Smooth muscle cell of the brain vasculature (primary cell): ENCODE results near the gene MYH6.
A peak's percentile ranks its signal among the peaks of the same experiment; 100 is the strongest.

Experiments
- DNase-seq: peaks from one replicate; pipeline ENCODE4 v3.0.0-alpha.2; 2012; ENCODE audit warnings: low read depth, low spot score

Gene MYH6

DNA sequence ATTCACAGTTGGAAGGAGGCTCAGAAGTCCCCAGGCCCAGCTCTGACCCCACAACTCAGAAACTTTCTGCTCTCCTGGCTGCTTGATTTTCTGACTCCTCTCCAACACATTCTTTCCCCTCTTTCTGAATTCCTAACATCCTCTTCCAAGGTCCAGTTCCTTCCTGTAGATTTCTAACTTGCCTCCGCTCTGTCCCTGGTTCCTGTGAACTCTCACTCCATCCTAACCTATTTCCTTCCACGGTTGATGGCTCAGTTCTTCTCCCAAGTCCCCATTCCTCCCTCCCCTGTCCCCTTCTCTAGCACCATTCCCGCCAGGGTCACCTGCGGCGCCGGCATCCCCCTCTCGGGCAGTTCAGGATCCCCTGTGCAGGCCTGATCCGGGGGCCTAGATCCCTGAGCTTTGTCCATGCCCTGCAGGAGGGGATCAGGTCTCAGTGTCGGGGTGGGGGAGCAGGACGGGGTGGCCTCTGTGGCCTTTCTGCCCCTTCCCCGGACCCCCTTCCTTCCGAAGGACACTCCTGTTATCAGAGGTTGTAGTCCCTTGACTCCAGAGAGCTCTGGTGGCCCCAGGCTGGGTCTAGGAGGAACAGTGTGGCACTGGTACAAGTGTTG lies 49.4 kb downstream of the MYH6 start:
- DNase-seq = no peak

DNA sequence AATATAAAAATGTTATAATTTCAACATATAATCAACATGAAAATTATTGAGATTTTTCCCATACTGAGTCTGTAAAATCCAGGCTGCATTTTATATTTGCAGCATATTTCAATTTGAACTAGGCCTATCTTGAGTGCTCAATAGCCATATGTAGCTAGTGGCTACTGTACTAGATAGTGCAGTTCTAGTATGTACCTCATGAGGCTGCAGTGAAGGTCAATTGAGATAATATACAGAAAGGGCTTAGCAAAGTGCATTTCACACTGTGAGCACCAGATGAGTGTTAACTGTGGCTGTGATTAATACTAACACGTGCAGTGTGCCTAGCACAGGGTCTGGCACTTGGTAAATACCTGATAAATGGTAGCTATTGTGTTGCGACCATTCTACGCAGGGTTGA lies 50.0 kb downstream of the MYH6 start:
- no peak for DNase-seq

DNA sequence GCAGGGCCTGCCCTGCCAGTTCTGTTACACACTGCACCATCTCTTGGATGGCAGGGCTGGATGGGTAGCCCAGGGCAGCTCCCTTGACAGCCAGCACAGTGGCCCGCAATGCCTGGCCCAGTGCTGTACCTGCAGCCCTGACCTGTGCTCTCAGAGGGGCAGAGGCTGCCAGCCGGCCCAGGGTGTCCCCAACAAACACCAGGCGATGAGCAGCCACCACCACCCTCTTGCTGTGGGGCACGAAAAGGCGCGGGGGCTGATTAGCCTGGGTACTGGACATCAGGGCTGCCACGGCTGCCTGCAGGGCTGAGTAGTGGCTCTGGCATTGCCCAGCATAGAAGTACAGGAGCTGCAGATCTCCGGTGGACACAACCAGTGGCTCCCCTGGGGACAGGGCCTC lies 50.8 kb downstream of the MYH6 start:
- no peak for DNase-seq

DNA sequence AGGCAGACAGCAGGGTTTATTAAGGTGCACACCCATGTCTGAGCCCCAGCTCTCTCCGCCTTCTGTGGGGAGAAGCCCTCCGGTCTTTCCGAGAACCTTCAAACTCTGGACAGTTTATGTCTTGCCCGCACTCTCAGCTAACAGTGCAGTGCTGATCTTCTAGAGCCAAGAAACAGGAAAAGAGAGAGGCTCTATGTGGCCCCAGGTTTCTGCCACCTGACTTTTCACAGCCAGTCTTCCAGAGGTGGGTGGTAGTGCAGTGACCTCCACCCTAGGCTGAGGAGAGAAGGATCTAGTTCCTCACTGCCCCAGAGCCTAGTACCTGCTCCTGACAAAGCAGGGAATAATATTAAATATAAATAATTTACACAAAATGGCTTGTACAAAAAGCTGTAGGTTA lies 51.4 kb downstream of the MYH6 start:
- DNase-seq = no peak

DNA sequence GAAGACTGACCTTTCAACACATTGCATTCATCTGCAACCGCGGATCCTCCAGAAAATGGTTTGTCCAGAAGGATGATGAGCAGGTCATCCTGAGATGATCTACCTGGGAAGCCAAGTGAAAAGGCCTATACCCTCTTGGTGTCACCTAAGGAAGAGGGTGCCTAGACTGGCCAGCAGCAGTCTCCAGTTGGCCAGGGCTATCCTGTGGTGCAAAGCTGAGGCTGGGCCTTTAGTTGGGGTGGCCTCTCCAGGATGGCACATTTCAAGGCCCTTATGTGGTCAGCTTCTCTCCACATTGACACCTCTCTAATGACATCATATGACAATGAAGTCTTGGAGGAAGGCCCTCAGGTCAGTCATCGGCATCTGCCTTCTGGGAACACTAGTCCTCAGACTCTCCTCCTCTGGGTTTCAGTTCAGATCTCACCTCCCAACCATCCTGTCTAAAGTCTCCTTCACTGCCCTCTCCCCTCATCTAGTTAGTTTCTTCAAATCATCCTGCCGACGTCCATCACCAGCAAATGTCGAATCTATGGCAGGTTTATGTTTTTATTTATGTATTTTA lies 52.1 kb downstream of the MYH6 start:
- no peak for DNase-seq

DNA sequence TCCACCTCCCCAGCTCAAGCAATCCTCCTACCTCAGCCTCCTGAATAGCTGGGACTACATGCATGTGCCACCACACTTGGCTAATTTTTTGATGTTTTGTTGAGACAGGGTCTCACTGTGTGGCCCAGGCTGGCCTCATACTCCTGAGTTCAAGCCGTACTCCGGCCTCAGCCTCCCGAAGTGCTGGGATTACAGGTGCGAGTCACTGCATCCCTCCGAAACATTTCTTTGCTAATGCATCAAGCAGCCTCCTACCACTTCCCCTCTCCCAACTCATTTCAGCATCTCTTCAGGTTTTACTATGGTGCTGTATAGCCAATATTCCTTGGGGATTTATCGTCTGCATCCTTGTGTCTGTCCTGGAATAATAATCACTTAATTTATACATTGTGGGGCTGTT lies 53.1 kb downstream of the MYH6 start:
- no peak for DNase-seq

DNA sequence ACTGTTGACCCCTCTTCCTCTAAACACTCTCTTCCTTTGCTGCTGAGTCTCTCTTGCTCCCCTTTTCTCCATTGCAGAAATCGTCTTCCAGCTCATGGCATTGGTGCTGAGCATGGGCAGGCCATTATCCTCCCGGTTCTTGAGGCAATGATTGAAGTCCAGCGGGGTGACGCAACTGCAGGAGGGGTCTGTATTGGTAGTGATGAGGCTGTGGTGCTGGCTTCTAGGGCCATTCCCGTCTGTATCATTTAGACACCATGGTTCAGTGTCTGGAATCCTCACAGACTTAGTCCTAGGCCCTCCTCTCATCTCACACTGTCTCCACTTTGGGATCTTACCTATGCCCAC lies 54.7 kb downstream of the MYH6 start:
- DNase-seq = no peak

DNA sequence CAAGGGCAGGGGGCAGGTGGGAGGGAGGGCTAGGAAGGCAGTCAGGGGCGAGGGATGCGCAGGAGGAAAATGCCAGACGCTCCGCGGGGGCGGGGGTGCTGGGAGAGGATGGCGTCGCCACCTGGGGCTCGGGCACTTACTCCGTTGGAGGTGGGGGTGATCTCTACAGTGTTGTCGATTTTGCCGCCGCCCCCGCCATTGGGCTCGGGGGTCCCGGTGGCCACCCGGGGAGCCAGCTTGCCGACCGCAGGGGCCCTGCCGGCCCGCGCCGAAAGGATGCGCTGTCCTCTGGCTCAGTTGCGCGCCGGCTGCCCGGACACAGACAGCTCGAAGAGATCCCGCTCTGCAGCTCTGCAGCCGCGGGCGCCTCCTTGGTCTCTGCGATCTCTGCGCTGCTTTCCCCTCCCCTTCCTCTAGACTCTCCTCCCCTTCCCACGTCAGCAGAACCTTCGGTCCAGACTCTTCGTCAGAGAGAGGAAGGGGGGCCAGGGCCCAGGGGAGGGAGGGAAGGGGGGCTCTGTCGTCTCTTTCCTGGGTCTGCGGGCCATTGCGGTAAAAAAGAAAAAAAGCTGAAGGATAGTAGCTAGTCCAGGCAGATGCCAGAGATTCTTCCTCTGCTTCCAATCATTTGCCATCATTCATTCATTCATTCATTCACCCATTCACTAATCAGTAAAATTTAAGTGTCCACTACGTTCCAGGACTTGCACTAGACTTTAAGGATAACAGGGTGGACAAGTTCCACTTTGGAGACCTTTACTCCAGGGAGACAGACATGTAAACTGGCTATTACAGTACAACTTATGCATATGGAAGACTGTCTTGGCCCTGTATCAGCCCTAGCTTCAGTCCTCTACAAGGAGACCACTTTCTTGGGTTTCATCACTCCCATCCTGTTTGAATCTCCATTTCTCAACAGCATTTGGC lies 55.3 kb downstream of the MYH6 start, which contains the start of gene SLC22A17:
TSS of gene SLC22A17 (minus strand) at position 382 of the 927 bp plus-strand sequence.
- DNase-seq = peak; percentile 62

DNA sequence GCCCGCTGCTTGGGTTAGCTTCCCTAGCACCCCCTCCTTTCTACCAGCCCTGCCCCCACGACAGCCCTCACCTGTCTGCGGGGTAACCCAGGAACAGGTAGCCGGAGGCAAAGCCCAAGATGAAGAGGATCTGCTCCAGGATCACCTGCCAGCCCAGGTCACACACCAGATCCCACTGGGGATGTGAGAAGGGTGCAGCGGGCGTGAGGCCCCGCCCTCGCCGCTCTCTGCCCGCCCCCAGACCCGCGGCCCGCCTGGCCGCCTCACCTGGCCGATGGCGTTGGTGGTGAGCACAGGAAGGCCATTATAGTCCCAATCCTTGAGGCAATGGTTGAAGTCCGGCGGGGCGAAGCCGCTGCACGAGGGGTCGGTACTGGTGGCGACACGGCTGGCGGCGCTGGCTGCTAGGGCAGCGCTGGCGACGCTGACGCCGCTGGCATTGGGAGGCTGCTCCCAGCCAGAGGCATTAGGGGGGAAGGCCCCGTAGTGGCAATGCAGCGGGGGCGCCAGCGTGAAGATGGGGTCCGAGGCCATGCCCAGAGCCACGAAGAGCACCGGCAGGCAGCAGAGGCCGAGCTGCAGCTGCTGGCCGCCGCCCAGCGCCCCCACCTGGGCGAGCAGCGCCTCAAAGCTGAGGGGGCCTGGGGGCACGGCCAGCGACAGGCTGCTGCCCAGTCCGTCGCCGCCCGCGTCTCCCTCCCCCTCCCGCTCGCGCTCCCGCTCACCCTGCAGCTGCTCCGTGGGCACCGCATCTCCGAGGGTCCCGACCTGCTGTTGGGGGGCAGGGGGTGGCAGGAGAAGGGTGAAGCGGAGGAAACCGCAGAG lies 56.2 kb downstream of the MYH6 start:
- DNase-seq = no peak

DNA sequence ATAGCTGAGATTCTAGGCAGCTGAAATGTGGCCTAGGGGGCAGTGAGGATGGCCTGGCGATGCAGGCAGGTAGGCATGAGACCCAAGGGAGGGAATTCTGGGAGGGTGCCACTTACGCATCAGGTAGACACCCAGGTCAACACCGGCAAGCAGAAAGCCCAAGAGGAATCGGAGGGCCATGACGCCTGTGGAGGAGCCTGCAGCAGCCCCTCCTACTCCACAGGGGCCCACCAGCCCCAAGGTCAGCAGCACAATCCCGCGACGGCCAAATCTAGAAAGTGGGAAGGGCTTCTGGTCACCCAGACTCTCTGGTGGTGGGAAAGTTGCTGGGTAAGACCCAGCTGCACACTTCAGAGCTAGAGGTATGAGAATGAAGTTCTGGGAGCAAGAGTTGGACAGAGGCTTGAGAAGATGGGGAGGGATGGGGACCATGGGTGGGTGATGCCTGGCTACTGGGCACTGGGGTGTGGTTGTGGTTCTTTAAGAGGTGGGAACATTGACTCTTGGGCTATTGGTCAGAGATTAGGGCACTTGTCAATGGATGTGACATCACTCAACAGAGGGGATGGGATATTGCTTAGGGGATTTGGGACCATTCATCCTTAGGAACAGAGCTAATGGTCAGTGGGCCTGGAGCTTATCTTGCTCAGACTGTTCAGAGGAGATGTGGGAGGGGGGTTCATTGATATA lies 58.8 kb downstream of the MYH6 start:
- no peak for DNase-seq

DNA sequence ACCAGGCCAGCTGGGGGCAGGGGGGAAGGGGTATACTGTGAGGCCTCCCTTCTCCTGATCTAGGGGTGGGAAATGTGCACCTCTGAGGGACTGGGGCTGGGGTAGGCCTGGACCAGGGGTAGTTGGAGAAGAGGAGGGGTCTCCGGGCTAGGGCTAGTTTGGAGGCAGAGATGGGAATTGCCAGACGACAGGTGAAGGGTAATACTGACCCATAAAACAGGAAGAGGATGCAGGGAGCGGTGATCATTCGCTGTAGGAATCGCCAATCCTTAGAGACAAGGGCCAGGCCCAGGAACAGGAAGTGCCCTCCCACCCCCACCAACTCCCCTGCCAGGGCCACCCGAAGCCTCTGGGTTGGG lies 59.8 kb downstream of the MYH6 start:
- no peak for DNase-seq

DNA sequence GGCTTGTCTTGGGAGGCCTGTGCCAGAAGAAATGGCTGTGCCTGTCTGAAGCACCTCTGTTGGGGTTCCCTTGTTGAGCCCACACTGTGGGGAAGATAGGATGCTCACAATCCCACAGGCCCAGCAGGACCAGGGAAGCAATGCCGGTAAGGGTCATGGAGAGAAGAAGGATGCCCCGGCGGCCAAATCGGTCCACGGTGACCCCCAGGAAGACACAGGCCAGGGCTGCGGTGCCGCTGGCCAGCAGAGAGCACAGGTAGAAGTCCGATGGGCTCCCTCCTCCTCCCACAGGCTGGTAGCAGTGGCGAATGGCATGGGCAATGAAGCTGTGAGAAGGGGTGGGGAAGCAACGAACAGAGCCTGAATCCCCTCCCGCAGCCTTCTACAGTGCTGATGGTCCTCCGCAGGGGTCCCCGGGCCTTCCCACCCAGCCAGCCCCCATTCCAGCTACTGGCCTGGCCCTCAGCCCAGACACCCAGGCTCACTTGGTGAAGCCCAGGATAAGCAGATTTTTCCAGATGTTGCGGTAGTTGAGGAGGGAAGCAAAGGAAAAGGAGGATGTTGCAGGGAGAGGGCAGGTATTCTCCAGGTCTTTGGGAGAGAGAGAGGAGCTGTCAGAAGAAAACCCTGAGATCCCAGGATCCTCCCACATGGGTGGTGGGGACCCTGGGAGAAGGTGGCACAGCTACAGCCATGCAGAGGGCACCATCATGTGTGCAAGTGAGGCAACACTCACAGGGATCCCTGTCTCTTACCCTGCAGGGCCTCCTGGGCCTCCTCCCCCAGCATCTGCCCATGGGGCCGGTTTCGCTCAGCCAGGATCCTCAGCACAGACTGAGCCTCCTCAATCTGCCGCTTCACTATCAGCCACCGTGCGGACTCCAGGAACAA lies 60.4 kb downstream of the MYH6 start:
- DNase-seq = no peak

DNA sequence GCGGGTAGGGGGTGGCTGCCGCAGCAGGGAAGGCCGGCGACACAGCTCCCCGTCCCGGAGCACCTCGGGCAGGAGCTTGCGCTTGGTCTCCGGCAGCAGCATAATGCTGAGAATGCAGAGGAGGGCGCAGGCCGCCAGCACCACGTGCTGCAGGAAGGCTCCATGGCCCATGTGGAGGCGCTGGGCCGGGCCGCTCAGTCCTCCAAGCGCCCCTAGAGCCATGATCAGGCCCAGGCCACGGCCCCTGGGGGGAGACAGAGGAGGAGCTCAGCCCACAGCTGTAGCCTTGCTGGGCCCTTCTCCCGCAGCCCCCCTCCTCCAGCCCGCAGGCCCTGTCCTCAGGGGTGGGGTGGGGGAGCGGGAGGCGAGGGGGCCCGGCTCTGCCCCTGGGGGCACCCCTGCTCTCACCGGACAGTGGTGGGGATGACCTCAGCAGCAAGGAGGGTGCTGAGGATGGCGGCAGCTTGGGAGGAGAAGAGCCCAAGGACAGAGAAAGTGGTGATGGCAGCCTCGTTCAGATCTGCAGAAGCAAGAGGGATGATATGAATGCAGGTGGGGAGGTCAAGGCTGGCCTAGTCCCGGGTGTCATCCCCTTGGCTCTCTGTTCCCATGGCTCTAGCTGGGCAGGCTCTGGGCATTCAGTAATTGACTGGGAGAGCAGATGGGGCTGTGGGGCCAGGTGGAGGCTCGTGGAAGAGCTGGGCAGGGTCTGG lies 61.2 kb downstream of the MYH6 start:
- DNase-seq = no peak

DNA sequence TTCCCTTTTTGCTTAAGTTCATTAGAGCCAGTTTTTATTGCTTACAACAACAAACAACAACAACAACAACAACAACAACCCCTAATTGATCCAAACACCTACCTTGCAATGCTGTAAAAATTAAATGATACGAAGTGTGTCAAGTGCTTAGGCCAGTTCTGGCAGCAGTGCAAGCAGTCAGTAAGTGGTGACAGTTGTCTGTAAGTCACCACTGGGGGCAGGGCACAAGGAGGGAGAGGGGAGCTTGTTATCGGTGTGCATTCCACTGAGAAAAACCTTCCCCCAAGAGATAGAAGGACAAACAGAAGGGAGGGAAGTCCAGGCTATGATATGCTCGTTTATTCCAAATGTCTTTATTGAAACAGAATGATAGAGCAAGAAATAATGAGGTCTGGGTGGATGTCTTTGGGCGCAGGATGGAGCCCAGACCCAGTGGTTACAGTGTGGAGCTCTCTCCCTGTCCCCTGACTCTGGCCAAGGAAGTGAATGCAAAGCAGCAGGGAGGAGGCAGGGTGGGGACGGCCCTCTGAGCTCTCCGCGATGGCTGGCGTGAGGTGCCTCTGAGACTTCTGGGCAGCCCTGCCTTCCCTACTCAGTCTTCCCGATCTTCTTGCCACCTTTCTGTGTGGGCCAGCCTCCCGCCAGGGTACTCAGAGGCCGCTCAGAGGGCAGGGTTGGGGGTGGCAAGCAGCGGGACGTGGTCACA lies 61.9 kb downstream of the MYH6 start:
- DNase-seq = no peak

DNA sequence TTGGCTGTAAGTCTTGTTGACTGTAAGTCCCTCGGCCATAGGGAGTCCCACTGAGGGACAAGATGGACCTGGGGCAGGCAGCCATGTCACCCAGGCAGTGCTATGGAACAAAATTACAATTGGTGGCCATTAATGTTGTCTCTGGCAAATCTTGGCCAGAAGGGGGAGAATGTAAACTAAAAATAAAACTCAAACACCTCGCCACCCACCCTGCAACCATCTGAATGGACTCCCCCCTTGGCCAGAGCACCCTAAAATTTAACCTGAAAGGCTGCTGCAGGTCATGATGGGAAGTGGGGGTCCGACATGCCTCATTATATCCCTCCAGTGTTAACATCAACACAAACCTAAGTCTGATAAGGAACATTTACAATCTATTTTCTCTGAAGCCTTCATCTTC lies 63.6 kb downstream of the MYH6 start:
- DNase-seq = no peak

DNA sequence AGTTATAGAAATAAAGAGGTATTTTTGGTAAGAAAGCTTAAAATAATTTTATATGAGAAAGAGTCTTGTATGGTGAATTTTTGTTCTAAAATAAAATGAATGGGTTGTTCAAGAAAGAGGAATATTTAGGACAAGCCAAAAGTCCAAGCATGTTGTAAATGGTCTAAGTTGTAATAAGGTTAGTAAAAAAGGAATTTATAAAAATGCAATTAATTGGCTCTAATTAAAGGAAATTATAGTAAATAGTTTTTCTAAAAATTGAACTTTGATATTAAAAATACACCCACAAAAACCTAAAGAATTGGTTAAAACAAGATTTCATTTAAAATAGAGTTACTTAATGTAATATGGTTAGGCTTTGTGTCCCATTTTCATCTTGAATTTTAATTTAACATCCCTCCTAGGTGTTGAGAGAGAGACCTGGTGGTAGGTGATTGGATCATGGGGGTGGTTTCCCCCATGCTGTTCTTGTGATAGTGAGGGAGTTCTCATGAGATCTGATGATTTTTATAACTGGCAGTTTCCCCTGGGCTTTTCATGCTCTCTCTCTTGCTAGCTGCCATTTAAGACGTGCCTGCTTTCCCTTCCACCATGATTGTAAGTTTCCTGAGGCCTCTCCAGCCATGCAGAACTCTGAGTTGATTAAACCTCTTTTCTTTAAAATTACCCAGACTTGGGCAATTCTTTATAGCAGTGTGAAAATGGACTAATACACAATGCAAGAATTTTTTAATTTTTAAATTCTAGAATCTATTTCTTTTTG lies 68.4 kb downstream of the MYH6 start:
- DNase-seq = no peak

DNA sequence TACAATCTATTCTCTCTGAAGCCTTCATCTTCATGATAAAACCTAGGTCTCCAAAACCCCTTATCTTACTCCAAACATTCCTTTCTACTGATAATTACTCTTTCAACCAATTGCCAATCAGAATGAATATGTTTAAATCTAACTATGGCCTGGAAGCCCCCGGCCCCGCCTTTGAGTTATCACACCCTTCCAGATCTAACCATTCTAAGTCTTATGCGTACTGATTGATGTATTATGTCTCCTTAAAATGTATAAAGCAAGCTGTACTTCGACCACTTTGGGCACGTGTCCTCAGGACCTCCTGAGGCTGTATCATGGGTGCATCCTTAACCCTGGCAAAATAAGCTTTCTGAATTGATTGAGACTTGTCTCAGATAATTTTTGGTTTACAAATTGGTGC lies 72.5 kb downstream of the MYH6 start:
- no peak for DNase-seq
